Lung (tissue), 12 donors: Measurements from ENCODE around the gene KCNQ5. TPM values are rescaled to one million over a fixed set of nuclear protein-coding genes. Genes with fewer than 3 reads are reported as not detected.

ENCODE experiments used
- ATAC-seq: fragments of 200-7000 bp; cut with Tn5 transposase; one replicate; pipeline ENCODE4 v1.9.1; 2020; ENCODE audit warnings: moderate number of reproducible peaks; ENCODE audit not compliant: insufficient read depth, low FRiP score
- DNase-seq, 3 donors: peaks; one replicate each; pipeline ENCODE4 v3.0.0-alpha.2; 2013 to 2017
- H3K27ac ChIP-seq, 2 donors: one replicate each; pipeline ENCODE4 v1.5.1; 2013; ENCODE audit warnings: mild to moderate bottlenecking in 2 of 2, moderate library complexity in 2 of 2, control low read depth in 1 of 2, inconsistent platforms in 1 of 2, low read depth in 1 of 2, low read length in 1 of 2
- H3K27me3 ChIP-seq, 3 donors: one replicate each; pipeline ENCODE4 v1.5.1; 2013; ENCODE audit warnings: low read length in 2 of 3; ENCODE audit not compliant: control insufficient read depth in 3 of 3, insufficient read depth in 3 of 3
- H3K36me3 ChIP-seq, 4 donors: one replicate each; pipeline ENCODE4 v1.5.1; 2013; ENCODE audit warnings: low read length in 4 of 4, mild to moderate bottlenecking in 1 of 4, moderate library complexity in 1 of 4; ENCODE audit not compliant: control insufficient read depth in 4 of 4, insufficient read depth in 4 of 4
- H3K4me1 ChIP-seq, 5 donors: one replicate each; pipeline ENCODE4 v1.5.1; 2013; ENCODE audit warnings: low read length in 5 of 5, mild to moderate bottlenecking in 2 of 5, moderate library complexity in 1 of 5; ENCODE audit not compliant: control insufficient read depth in 5 of 5, insufficient read depth in 5 of 5
- H3K4me3 ChIP-seq: one replicate; pipeline ENCODE4 v1.5.1; 2013; ENCODE audit warnings: mild to moderate bottlenecking, control low read depth, moderate library complexity
- H3K9ac ChIP-seq, 2 donors: one replicate each; pipeline ENCODE4 v1.5.1; 2013; ENCODE audit warnings: low read length in 2 of 2, control low read depth in 1 of 2; ENCODE audit not compliant: insufficient read depth in 1 of 2
- H3K9me3 ChIP-seq, 4 donors: one replicate each; pipeline ENCODE4 v1.5.1; 2013; ENCODE audit warnings: low read length in 3 of 4, mild to moderate bottlenecking in 1 of 4, moderate library complexity in 1 of 4; ENCODE audit not compliant: control insufficient read depth in 4 of 4, insufficient read depth in 3 of 4
- WGBS, 2 donors: extraction: QIAGEN DNeasy Blood & Tissue Kit; methylation state at CpG; one replicate each; pipeline ENCODE4 v1.1.7; 2013; 5-methylcytosine and 5-hydroxymethylcytosine counted together
- polyA plus RNA-seq, 2 donors: library from polyadenylated mRNA; stranded (reverse); fragments of 200-250 nt; gene quantifications; one replicate each; pipeline ENCODE4 v1.2.1, GENCODE V29; 2013
- total RNA-seq, 2 donors: library from RNA; depleted of rRNA in 1 of 2; stranded (reverse); fragments of >200 nt in 1 of 2; gene quantifications; one replicate each; pipeline ENCODE4 v1.2.1, GENCODE V29; 2014 to 2021
- TF ChIP-seq, protein P1 (sequence below): IDR thresholded peaks from 2 replicates; pipeline ENCODE4 v1.5.1; 2012; ENCODE audit warnings: mild to moderate bottlenecking; ENCODE audit errors: control extremely low read depth, extremely low read depth
- donor health status: control.
- donor health status: control.
- donor health status: Bipolar disorder and iron deficiency.
- donor health status: healthy.
- donor health status: DM: yes; HTN: yes; CAD: no.

The KCNQ5 gene
- total and polyA plus RNA-seq, 4 donors: 0.12 to 5.7 (median 0.46) TPM

DNA sequence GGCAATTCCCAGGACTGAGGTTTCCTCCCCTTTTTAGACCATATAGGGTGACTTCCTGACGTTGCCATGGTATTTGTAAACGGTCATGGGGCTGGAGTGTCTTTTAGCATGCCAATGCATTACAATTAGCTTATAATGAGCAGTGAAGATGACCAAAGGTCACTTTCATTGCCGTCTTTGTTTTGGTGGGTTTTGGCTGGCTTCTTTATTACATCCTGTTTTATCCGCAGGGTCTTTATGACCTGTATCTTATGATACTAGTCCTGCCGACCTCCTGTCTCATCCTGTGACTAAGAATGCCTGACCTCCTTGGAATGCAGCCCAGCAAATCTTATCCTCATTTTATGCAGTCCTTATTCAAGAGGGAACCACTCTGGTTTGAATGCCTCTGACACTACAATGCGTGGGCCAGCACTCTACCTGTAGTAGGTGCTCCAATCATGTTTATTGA, 190.1 kb downstream of the KCNQ5 start:
- H3K36me3 ChIP-seq: no peaks in the 10 kb centered on the region
- 53 to 71% methylated on average over 6 of the region's 6 CpGs for WGBS, 2 donors
- peak; percentile 64 to 83 (median 81) for DNase-seq
- no peak overlapping the region for H3K27ac ChIP-seq
- H3K4me1 ChIP-seq: peaks cover 0 to 1% (median 0%) of the 10 kb centered on the region in 5 donors
- TF ChIP-seq, protein P1, sequence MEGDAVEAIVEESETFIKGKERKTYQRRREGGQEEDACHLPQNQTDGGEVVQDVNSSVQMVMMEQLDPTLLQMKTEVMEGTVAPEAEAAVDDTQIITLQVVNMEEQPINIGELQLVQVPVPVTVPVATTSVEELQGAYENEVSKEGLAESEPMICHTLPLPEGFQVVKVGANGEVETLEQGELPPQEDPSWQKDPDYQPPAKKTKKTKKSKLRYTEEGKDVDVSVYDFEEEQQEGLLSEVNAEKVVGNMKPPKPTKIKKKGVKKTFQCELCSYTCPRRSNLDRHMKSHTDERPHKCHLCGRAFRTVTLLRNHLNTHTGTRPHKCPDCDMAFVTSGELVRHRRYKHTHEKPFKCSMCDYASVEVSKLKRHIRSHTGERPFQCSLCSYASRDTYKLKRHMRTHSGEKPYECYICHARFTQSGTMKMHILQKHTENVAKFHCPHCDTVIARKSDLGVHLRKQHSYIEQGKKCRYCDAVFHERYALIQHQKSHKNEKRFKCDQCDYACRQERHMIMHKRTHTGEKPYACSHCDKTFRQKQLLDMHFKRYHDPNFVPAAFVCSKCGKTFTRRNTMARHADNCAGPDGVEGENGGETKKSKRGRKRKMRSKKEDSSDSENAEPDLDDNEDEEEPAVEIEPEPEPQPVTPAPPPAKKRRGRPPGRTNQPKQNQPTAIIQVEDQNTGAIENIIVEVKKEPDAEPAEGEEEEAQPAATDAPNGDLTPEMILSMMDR: no peak
- H3K9ac ChIP-seq: no peak overlapping the region
- ATAC-seq: no peak
- H3K9me3 ChIP-seq: no peaks in the 10 kb centered on the region
- no peaks in the 10 kb centered on the region for H3K27me3 ChIP-seq
- H3K4me3 ChIP-seq: no peak overlapping the region

DNA sequence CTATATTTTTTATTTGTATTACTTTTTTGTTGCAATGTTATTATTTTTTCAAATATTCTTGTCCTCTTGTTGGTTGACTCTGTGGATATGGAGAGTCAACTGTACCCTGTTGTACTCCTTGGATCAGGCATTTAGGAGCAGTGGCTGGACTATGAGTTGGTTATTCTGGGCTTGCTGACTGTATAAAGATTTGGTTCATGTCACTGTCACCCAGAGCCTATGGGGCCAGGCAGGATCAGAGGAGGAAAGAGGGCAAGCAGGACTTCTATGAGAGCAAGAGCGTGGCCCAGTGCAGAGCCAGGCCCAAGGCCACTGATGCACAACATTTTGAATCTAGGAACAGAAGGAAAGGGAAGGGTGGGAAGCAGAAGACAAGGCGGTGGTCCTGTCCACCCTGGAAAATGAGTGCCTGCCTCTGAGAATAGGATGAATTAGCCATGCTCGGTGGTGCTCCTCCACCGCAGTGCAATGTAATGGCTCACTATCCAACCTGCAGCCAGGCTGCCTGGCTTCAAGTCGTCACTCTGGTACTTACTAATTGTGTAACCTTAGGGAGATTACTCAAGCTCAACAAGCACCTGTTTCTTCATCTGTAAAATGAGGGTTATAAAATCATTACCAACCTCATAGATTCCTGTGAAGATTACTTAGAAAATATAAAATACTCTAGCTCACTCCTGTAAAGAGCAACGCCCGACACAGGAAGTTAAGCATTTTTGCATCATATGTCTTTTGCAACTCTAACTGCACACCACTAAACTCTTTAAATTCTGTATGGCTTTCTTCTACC, 192.1 kb downstream of the KCNQ5 start:
- no peak for DNase-seq
- 40 to 68% methylated on average over 7 of the region's 7 CpGs for WGBS, 2 donors
- TF ChIP-seq, protein P1: no peak

DNA sequence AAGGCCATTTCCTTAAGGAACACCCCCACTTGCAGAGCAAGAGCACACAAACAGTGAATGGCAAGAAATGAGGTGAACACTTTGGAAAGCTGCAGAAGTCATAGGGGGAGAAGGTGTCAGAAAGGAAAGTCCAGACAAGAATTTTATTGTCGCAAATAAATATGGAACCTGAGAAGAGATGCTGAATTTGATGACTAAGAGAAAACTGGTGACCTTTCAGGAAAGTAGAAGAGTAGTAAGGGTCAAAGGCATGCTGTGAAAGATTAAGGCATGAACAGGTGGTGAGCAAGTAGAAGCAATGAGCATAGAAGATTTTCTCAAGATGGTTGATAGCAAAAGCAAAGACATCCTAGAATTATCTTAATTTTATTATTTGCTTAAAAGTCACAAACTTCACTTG, 194.2 kb downstream of the KCNQ5 start:
- H3K9ac ChIP-seq: no peak overlapping the region
- H3K27me3 ChIP-seq: no peaks in the 10 kb centered on the region
- H3K4me3 ChIP-seq: no peak overlapping the region
- WGBS, 2 donors: 96 to 99% methylated on average over 1 of the region's 1 CpG
- no peak overlapping the region for H3K27ac ChIP-seq
- no peaks in the 10 kb centered on the region for H3K36me3 ChIP-seq
- DNase-seq (no peak), ATAC-seq (no peak)
- H3K9me3 ChIP-seq: no peaks in the 10 kb centered on the region
- no peaks in the 10 kb centered on the region for H3K4me1 ChIP-seq
- TF ChIP-seq, protein P1: no peak

More for the DNA sequence above, 192.1 kb downstream of the KCNQ5 start:
- Histone ChIP-seq H3K36me3 (no peaks in the 10 kb centered on the region), H3K9ac (no peak overlapping the region), H3K27me3 (no peaks in the 10 kb centered on the region), H3K27ac (no peak overlapping the region), H3K4me1 (peaks cover 0 to 1% (median 0%) of the 10 kb centered on the region in 5 donors), H3K4me3 (no peak overlapping the region), H3K9me3 (no peaks in the 10 kb centered on the region)
- no peak for ATAC-seq
